ENCODE results near the gene MFSD12.
A peak's percentile ranks its signal among the peaks of the same experiment; 100 is the strongest.

Gene MFSD12

GRCh38 chr19:3557461-3558248 lies at the start of gene MFSD12:
Gene MFSD12, minus strand, starts transcription at chr19:3557586. Its CDS starts 183 bp downstream, at chr19:3557403.
- TF ChIP-seq CTCF (conservative IDR thresholded peaks at IDR 0.05; ENCODE audit: low read depth, low read length): no peak
- DNase-seq (ENCODE audit: low read depth): peak; percentile 94
- peak within 1 kb of the TSS; percentile 88 for H3K4me3 ChIP-seq (ENCODE audit: low read depth, low read length)

GRCh38 chr19:3606690-3607289 lies 49.4 kb upstream of the MFSD12 start, which contains the start of gene TBXA2R:
Gene TBXA2R, minus strand, starts transcription at chr19:3606875. Its CDS starts 6,241 bp downstream, at chr19:3600634.
- DNase-seq (ENCODE audit: low read depth): peak; percentile 58
- H3K4me3 ChIP-seq (ENCODE audit: low read depth, low read length): peak within 1 kb of the TSS; percentile 68
- TF ChIP-seq CTCF (conservative IDR thresholded peaks at IDR 0.05; ENCODE audit: low read depth, low read length): no peak

DNA sequence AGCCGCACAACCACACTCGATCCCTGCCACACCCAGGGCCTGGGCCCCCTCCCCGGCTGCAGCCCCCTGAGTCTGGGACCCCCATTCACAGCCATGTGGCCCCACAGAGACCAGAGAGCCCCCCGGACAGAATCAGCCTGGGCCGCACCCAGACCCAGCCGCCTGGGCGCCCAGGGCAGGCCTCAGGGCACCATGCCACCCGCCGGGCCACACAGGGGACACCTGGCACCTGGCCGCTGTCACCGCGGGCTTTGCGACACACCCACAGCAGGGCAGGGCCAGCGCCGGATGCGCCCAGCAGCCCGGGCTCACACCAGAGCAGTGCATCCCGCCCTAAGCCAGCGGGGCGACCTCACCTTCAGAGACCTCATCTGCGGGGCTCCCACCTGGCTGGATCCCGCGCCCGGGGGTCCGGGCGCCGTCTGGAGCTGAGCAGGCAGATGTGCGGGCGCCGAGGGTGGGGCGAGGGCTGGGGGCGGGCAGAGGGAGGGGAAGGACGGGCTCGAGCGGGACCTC lies 48.8 kb upstream of the MFSD12 start:
- TF ChIP-seq CTCF (conservative IDR thresholded peaks at IDR 0.05; ENCODE audit: low read depth, low read length): no peak
- peak overlapping the region; percentile 68 for H3K4me3 ChIP-seq (ENCODE audit: low read depth, low read length)
- DNase-seq (ENCODE audit: low read depth): no peak

- no peak for DNase-seq (ENCODE audit: low read depth)
- peak overlapping the region; percentile 68 for H3K4me3 ChIP-seq (ENCODE audit: low read depth, low read length)
- TF ChIP-seq CTCF (conservative IDR thresholded peaks at IDR 0.05; ENCODE audit: low read depth, low read length): no peak
These were observed 48.4 kb upstream of the MFSD12 start for GRCh38 chr19:3605770-3606169.

DNA sequence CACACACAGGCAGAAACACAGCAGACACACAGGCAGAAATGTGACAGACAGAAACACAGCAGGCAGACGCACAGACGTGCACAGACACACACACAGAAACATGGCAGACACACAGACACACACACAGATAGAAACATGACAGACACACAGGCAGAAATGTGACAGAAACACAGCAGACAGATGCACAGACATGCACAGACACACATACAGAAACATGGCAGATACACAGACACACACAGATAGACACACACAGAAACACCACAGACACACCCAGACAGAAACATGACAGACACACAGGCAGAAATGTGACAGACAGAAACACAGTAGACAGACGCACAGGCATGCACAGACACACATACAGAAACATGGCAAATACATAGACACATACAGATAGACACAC lies 48.0 kb upstream of the MFSD12 start:
- no peak for DNase-seq (ENCODE audit: low read depth)
- H3K4me3 ChIP-seq (ENCODE audit: low read depth, low read length): peak overlapping the region; percentile 68
- TF ChIP-seq CTCF (conservative IDR thresholded peaks at IDR 0.05; ENCODE audit: low read depth, low read length): no peak

DNA sequence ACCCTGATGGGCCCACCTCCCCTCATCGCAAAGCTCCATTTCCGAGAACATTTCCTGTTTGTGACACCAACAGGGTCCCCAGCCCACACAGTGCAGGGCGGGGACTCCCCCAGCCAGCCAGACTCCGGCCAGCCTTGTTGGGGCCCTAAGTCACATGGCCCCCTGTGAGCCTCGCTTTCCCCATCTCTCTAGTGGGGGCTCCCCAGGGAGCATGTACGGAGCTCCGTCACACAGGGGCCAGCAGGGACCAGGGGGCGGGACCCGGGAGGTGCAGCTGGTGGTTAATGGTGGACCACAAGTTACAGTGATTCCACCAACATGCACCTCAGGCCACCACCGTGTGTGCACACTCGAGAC lies 47.6 kb upstream of the MFSD12 start:
- DNase-seq (ENCODE audit: low read depth): no peak
- TF ChIP-seq CTCF (conservative IDR thresholded peaks at IDR 0.05; ENCODE audit: low read depth, low read length): no peak
- peak overlapping the region; percentile 20 for H3K4me3 ChIP-seq (ENCODE audit: low read depth, low read length)
